ENCODE measurements around the gene RAB10.

DNA sequence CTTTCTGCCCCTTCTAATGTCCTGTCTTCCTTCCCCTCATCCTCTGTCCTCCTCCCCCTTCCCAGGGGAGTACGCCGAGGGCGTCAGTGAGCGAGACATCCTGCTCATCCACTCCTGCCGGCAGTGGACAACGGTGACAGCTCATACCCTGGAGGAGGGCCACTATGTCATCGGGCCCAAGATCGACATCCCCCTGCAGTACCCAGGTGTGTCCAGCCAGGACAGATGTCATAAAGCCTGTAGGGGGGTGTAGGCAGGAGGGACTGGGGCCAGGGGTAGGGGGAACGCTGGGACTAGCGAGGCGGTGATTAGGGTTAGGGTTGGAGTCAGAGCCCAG lies 142.4 kb downstream of the RAB10 start:
- TF ChIP-seq, protein P1, sequence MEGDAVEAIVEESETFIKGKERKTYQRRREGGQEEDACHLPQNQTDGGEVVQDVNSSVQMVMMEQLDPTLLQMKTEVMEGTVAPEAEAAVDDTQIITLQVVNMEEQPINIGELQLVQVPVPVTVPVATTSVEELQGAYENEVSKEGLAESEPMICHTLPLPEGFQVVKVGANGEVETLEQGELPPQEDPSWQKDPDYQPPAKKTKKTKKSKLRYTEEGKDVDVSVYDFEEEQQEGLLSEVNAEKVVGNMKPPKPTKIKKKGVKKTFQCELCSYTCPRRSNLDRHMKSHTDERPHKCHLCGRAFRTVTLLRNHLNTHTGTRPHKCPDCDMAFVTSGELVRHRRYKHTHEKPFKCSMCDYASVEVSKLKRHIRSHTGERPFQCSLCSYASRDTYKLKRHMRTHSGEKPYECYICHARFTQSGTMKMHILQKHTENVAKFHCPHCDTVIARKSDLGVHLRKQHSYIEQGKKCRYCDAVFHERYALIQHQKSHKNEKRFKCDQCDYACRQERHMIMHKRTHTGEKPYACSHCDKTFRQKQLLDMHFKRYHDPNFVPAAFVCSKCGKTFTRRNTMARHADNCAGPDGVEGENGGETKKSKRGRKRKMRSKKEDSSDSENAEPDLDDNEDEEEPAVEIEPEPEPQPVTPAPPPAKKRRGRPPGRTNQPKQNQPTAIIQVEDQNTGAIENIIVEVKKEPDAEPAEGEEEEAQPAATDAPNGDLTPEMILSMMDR (IDR thresholded peaks at IDR 0.05), result no peak
- TF ChIP-seq POLR2A (IDR thresholded peaks at IDR 0.05), result no peak

All from Peyer's patch (tissue), 4 donors.